Liver (tissue), 9 donors: Measurements from ENCODE around the gene SHC1. TPM values are rescaled to one million over a fixed set of nuclear protein-coding genes. Genes with fewer than 3 reads are reported as not detected.

Experiments used
- DNase-seq: peaks from one replicate; pipeline ENCODE4 v3.0.0-alpha.2; 2017; ENCODE audit warnings: low spot score
- H3K27ac ChIP-seq, 2 donors: one replicate each; pipeline ENCODE4 v1.7.0; 2013; ENCODE audit warnings: inconsistent platforms in 2 of 2, low read length in 2 of 2, control low read depth in 1 of 2, low read depth in 1 of 2, mild to moderate bottlenecking in 1 of 2
- H3K27me3 ChIP-seq, 4 donors: one replicate each; pipeline versions ENCODE4 v1.6.1 to v1.7.0; 2013; ENCODE audit warnings: low read length in 3 of 4, inconsistent platforms in 1 of 4, mild to moderate bottlenecking in 1 of 4, moderate library complexity in 1 of 4; ENCODE audit not compliant: control insufficient read depth in 4 of 4, insufficient read depth in 4 of 4
- H3K36me3 ChIP-seq, 4 donors: one replicate each; pipeline versions ENCODE4 v1.6.1 to v1.7.0; 2013; ENCODE audit warnings: low read length in 3 of 4, mild to moderate bottlenecking in 3 of 4, low read depth in 1 of 4, moderate library complexity in 1 of 4; ENCODE audit not compliant: control insufficient read depth in 4 of 4, insufficient read depth in 3 of 4
- H3K4me1 ChIP-seq, 4 donors: one replicate each; pipeline versions ENCODE4 v1.6.1 to v1.7.0; 2013; ENCODE audit warnings: low read length in 3 of 4, mild to moderate bottlenecking in 3 of 4, moderate library complexity in 1 of 4; ENCODE audit not compliant: control insufficient read depth in 4 of 4, insufficient read depth in 4 of 4
- H3K4me3 ChIP-seq, 3 donors: one replicate each; pipeline versions ENCODE4 v1.6.1 to v1.7.0; 2013; ENCODE audit warnings: low read length in 3 of 3, control low read depth in 1 of 3, low read depth in 1 of 3, mild to moderate bottlenecking in 1 of 3
- H3K9ac ChIP-seq, 2 donors: one replicate each; pipeline ENCODE4 v1.7.0; 2013; ENCODE audit warnings: low read length in 2 of 2, mild to moderate bottlenecking in 2 of 2, moderate library complexity in 2 of 2, control low read depth in 1 of 2, low read depth in 1 of 2
- H3K9me3 ChIP-seq, 4 donors: one replicate each; pipeline versions ENCODE4 v1.6.1 to v1.7.0; 2013; ENCODE audit warnings: low read length in 3 of 4; ENCODE audit not compliant: control insufficient read depth in 4 of 4
- EGR1 ChIP-seq, 2 donors: IDR thresholded peaks; 2 replicates each; pipeline ENCODE4 v1.6.1; 2016 to 2018; ENCODE audit warnings: antibody characterized with exemption in 2 of 2, low read depth in 2 of 2
- FOXA1 ChIP-seq: IDR thresholded peaks from 2 replicates; pipeline ENCODE4 v1.6.1; 2016; ENCODE audit warnings: antibody characterized with exemption
- FOXA2 ChIP-seq: IDR thresholded peaks from 2 replicates; pipeline ENCODE4 v1.6.1; 2016; ENCODE audit warnings: antibody characterized with exemption
- HNF4A ChIP-seq, 2 donors: conservative IDR thresholded peaks; 2 replicates each; pipeline ENCODE4 v1.6.1; 2016; ENCODE audit warnings: antibody characterized with exemption in 2 of 2, mild to moderate bottlenecking in 2 of 2
- JUND ChIP-seq, 2 donors: IDR thresholded peaks; 2 replicates each; pipeline ENCODE4 v1.6.1; 2016; ENCODE audit warnings: antibody characterized with exemption in 2 of 2
- RAD21 ChIP-seq, 2 donors: IDR thresholded peaks; 2 replicates each; pipeline ENCODE4 v1.6.1; 2016; ENCODE audit warnings: antibody characterized with exemption in 2 of 2, mild to moderate bottlenecking in 2 of 2
- RXRA ChIP-seq, 2 donors: IDR thresholded peaks; 2 replicates each; pipeline ENCODE4 v1.6.1; 2017 to 2018; ENCODE audit warnings: antibody characterized with exemption in 2 of 2, mild to moderate bottlenecking in 1 of 2
- SP1 ChIP-seq: IDR thresholded peaks from 2 replicates; pipeline ENCODE4 v1.6.1; 2018; ENCODE audit warnings: antibody characterized with exemption, mild to moderate bottlenecking
- YY1 ChIP-seq: IDR thresholded peaks from 2 replicates; pipeline ENCODE4 v1.6.1; 2016; ENCODE audit warnings: antibody characterized with exemption, mild to moderate bottlenecking
- ZBTB33 ChIP-seq: IDR thresholded peaks from 2 replicates; pipeline ENCODE4 v1.6.1; 2016; ENCODE audit warnings: antibody characterized with exemption
- WGBS: extraction: QIAGEN DNeasy Blood & Tissue Kit; methylation state at CpG from one replicate; pipeline ENCODE4 v1.1.7; 2013; 5-methylcytosine and 5-hydroxymethylcytosine counted together
- polyA plus RNA-seq, 2 donors: library from polyadenylated mRNA; stranded (reverse) in 1 of 2; unstranded in 1 of 2; fragments of 200-250 nt in 1 of 2; fragments of >200 nt in 1 of 2; fragmentation: Nextera tagmentation in 1 of 2; extraction: Ambion mirVana in 1 of 2; gene quantifications; one replicate each; pipeline versions ENCODE4 v1.2.1 to v1.2.3, GENCODE V29; 2013 to 2015
- total RNA-seq, 2 donors: library from RNA; depleted of rRNA; stranded (reverse); fragments of >200 nt; gene quantifications; one replicate each; pipeline ENCODE4 v1.2.3, GENCODE V29; 2014
- donor health status: healthy.
- donor health status: healthy.
- donor health status: healthy.
- donor health status: healthy.
- donor health status: healthy.

The SHC1 gene
- total and polyA plus RNA-seq, 4 donors = 27.2 to 65.5 (median 58.0) TPM

GRCh38 chr1:155012026-155012546, 41.5 kb upstream of the SHC1 start:
- Histone ChIP-seq H3K9me3 (no peaks in the 10 kb centered on the region), H3K4me1 (peaks cover 49 to 90% (median 67%) of the 10 kb centered on the region in 4 donors), H3K9ac (no peak overlapping the region), H3K36me3 (peaks cover 3 to 19% (median 9%) of the 10 kb centered on the region in 4 donors), H3K27ac (peak overlapping the region in 1 of 2 donors; percentile 29), H3K27me3 (no peaks in the 10 kb centered on the region), H3K4me3 (no peak overlapping the region)
- TF ChIP-seq RXRA (IDR thresholded peaks at IDR 0.05) (peak; percentile 29 to 42), RAD21 (IDR thresholded peaks at IDR 0.05) (no peak)
- WGBS = 15% methylated on average over 9 of the region's 9 CpGs
- DNase-seq = peak; percentile 76

GRCh38 chr1:155011437-155012025, 41.0 kb upstream of the SHC1 start:
- 91% methylated on average over 6 of the region's 6 CpGs for WGBS
- no peak overlapping the region for H3K9ac ChIP-seq
- H3K4me3 ChIP-seq = no peak overlapping the region
- TF ChIP-seq JUND (IDR thresholded peaks at IDR 0.05) = no peak
- H3K27me3 ChIP-seq = no peaks in the 10 kb centered on the region
- H3K4me1 ChIP-seq = peaks cover 53 to 90% (median 67%) of the 10 kb centered on the region in 4 donors
- H3K9me3 ChIP-seq = no peaks in the 10 kb centered on the region
- peaks cover 3 to 19% (median 9%) of the 10 kb centered on the region in 4 donors for H3K36me3 ChIP-seq
- DNase-seq = no peak
- H3K27ac ChIP-seq = peak overlapping the region; percentile 8 to 13

- H3K27ac ChIP-seq = peak overlapping the region; percentile 8 to 13
- DNase-seq = no peak
Measured at GRCh38 chr1:155011004-155011416, 40.5 kb upstream of the SHC1 start.

GRCh38 chr1:155010211-155010918, 39.8 kb upstream of the SHC1 start:
- WGBS = 64% methylated on average over 11 of the region's 11 CpGs
- Histone ChIP-seq H3K9ac (no peak overlapping the region), H3K36me3 (peaks cover 0 to 13% (median 6%) of the 10 kb centered on the region in 4 donors), H3K27me3 (no peaks in the 10 kb centered on the region), H3K4me1 (peaks cover 61 to 92% (median 77%) of the 10 kb centered on the region in 4 donors), H3K4me3 (no peak overlapping the region), H3K27ac (peak overlapping the region in 1 of 2 donors; percentile 29), H3K9me3 (no peaks in the 10 kb centered on the region)
- TF ChIP-seq HNF4A (conservative IDR thresholded peaks at IDR 0.05) = peak in 1 of 2 donors; percentile 35
- TF ChIP-seq YY1 = no peak
- TF ChIP-seq FOXA2 = no peak
- no peak for TF ChIP-seq RXRA (IDR thresholded peaks at IDR 0.05)
- TF ChIP-seq FOXA1 = no peak
- no peak for DNase-seq

More at GRCh38 chr1:155011004-155011416, 40.5 kb upstream of the SHC1 start:
- 83% methylated on average over 5 of the region's 5 CpGs for WGBS
- Histone ChIP-seq H3K36me3 (peaks cover 3 to 19% (median 7%) of the 10 kb centered on the region in 4 donors), H3K27me3 (no peaks in the 10 kb centered on the region), H3K4me3 (no peak overlapping the region), H3K4me1 (peaks cover 56 to 90% (median 72%) of the 10 kb centered on the region in 4 donors), H3K9me3 (no peaks in the 10 kb centered on the region), H3K9ac (no peak overlapping the region)
- TF ChIP-seq SP1 (no peak), HNF4A (conservative IDR thresholded peaks at IDR 0.05) (no peak), FOXA1 (no peak), ZBTB33 (no peak), EGR1 (IDR thresholded peaks at IDR 0.05; ENCODE audit: low read depth in 2 of 2) (no peak)
